ENCODE results near the gene PHOX2B.

DNA sequence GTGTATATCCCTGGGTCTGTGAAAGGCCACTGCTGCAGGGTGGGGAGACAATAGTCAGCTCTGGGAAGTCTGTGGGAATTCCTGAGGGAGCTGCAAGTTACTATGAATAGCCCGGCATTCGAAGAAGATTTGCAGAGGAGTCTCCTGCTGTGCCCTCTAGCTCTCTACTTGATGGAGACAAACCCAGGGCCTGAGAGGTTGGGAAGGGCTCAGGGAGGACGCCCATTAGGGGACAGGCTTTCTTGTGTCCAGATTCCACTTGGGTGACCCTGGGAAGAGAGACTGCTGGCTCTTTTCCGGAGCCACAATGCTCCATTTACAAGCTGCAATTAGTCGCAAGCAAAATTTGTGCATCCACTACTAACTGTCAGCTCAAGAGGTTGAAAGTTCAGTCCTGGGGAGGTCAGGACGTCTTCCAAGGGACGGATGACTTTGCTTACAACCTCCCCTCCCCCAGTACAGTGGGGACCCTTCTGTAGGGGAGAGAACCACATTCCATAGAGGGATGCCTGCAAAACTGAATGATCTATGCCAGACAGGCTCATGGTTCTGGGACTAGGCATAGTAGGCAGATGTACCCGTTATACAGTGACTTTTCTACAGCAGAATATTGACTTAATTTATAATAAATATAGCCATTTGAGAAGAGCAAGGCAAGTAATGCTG, 48.2 kb upstream of the PHOX2B start:
- TF ChIP-seq, protein P1, sequence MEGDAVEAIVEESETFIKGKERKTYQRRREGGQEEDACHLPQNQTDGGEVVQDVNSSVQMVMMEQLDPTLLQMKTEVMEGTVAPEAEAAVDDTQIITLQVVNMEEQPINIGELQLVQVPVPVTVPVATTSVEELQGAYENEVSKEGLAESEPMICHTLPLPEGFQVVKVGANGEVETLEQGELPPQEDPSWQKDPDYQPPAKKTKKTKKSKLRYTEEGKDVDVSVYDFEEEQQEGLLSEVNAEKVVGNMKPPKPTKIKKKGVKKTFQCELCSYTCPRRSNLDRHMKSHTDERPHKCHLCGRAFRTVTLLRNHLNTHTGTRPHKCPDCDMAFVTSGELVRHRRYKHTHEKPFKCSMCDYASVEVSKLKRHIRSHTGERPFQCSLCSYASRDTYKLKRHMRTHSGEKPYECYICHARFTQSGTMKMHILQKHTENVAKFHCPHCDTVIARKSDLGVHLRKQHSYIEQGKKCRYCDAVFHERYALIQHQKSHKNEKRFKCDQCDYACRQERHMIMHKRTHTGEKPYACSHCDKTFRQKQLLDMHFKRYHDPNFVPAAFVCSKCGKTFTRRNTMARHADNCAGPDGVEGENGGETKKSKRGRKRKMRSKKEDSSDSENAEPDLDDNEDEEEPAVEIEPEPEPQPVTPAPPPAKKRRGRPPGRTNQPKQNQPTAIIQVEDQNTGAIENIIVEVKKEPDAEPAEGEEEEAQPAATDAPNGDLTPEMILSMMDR (IDR thresholded peaks at IDR 0.05): no peak
- TF ChIP-seq POLR2A (IDR thresholded peaks at IDR 0.05): no peak
